Naive thymus-derived CD4-positive, alpha-beta T cell (primary cell): ENCODE results near the gene NDOR1. TPM values are rescaled to one million over a fixed set of nuclear protein-coding genes. Genes with fewer than 3 reads are reported as not detected.

Experiments used
- ATAC-seq: fragments of 150-1000 bp; cut with Tn5 transposase; 2 replicates; pipeline ENCODE4 v1.10.0; 2021; ENCODE audit warnings: mild to moderate bottlenecking, moderate library complexity
- CTCF ChIA-PET: fragments of 350-600 bp; sonication (Branson Sonifier 250); formaldehyde crosslinking; loops from one replicate; lab custom pipeline; 2021; ENCODE audit warnings: antibody characterized with exemption; lab: Charles Lee
- POLR2A ChIA-PET: fragments of 350-600 bp; sonication (Branson Sonifier 250); formaldehyde crosslinking; loops from one replicate; lab custom pipeline; 2021; ENCODE audit warnings: antibody characterized with exemption, inconsistent platforms; lab: Charles Lee
- DNase-seq, 9 donors: peaks; one replicate each; pipeline versions ENCODE4 v3.0.0 to v3.0.0-alpha.2; 2020 to 2022; ENCODE audit warnings: mixed read lengths in 1 of 9
- H3K27ac ChIP-seq: one replicate; pipeline ENCODE4 v1.7.0; 2013; ENCODE audit warnings: mild to moderate bottlenecking, low read depth, low read length, moderate library complexity
- H3K27me3 ChIP-seq, 2 donors: one replicate each; pipeline ENCODE4 v1.7.0; 2013; ENCODE audit warnings: low read length in 2 of 2, mild to moderate bottlenecking in 2 of 2, moderate library complexity in 2 of 2; ENCODE audit not compliant: control insufficient read depth in 2 of 2, insufficient read depth in 2 of 2
- H3K36me3 ChIP-seq, 3 experiments: 1 replicate in 2 of 3; 2 replicates in 1 of 3; pipeline ENCODE4 v1.7.0; 2013; ENCODE audit warnings: low read length in 3 of 3, mild to moderate bottlenecking in 3 of 3, moderate library complexity in 1 of 3; ENCODE audit not compliant: insufficient read depth in 3 of 3, control insufficient read depth in 2 of 3
- H3K4me1 ChIP-seq, 2 donors: one replicate each; pipeline ENCODE4 v1.7.0; 2013; ENCODE audit warnings: low read length in 2 of 2, mild to moderate bottlenecking in 2 of 2, moderate library complexity in 1 of 2; ENCODE audit not compliant: control insufficient read depth in 2 of 2, insufficient read depth in 2 of 2
- H3K4me3 ChIP-seq: 2 replicates; pipeline ENCODE4 v1.7.0; 2013; ENCODE audit warnings: mild to moderate bottlenecking, low read length
- H3K9me3 ChIP-seq, 3 experiments: 1 replicate in 2 of 3; 2 replicates in 1 of 3; pipeline ENCODE4 v1.7.0; 2013; ENCODE audit warnings: low read length in 3 of 3; ENCODE audit not compliant: control insufficient read depth in 2 of 3
- H3K27ac Mint-ChIP-seq, 9 donors: one replicate each; pipeline ENCODE4 v1.8.0; 2020 to 2022; ENCODE audit warnings: mixed read lengths in 9 of 9, mild to moderate bottlenecking in 8 of 9, moderate library complexity in 5 of 9, inconsistent platforms in 2 of 9
- H3K27me3 Mint-ChIP-seq, 5 donors: one replicate each; pipeline ENCODE4 v1.8.0; 2021 to 2022; ENCODE audit warnings: mixed read lengths in 5 of 5, mild to moderate bottlenecking in 1 of 5
- H3K36me3 Mint-ChIP-seq, 5 donors: one replicate each; pipeline ENCODE4 v1.8.0; 2020 to 2022; ENCODE audit warnings: mixed read lengths in 5 of 5, mild to moderate bottlenecking in 3 of 5, inconsistent platforms in 1 of 5
- H3K4me1 Mint-ChIP-seq, 7 donors: one replicate each; pipeline ENCODE4 v1.8.0; 2020 to 2022; ENCODE audit warnings: mixed read lengths in 7 of 7, mild to moderate bottlenecking in 3 of 7, inconsistent platforms in 1 of 7
- H3K4me3 Mint-ChIP-seq, 10 donors: one replicate each; pipeline ENCODE4 v1.8.0; 2020 to 2022; ENCODE audit warnings: mild to moderate bottlenecking in 10 of 10, mixed read lengths in 10 of 10, moderate library complexity in 6 of 10, inconsistent platforms in 2 of 10
- H3K9me3 Mint-ChIP-seq, 11 donors: one replicate each; pipeline ENCODE4 v1.8.0; 2020 to 2022; ENCODE audit warnings: mixed read lengths in 11 of 11, mild to moderate bottlenecking in 4 of 11, inconsistent platforms in 1 of 11, moderate library complexity in 1 of 11
- intact Hi-C, 2 donors: fragments of 100-400 bp; cut with micrococcal nuclease; formaldehyde crosslinking; loops; one replicate each; pipeline ENCODE4 v1.15.1; 2023
- polyA plus RNA-seq, 2 donors: library from polyadenylated mRNA; unstranded; fragments of 300-500 nt; fragmentation: Illumina TruSeq; gene quantifications; one replicate each; pipeline ENCODE4 v1.2.3, GENCODE V29; 2021
- total RNA-seq, 6 experiments: library from RNA in 5 of 6; stranded (reverse) in 5 of 6; gene quantifications; 1 replicate in 5 of 6; 2 replicates in 1 of 6; pipeline ENCODE4 v1.2.3 and lab custom pipeline; 2021 to 2026

NDOR1 gene
- total and polyA plus RNA-seq, 7 experiments from 2014 or later = 4.5 to 42.0 (median 33.0) TPM

GRCh38 chr9:137164370-137165249 lies 40.9 kb upstream of the NDOR1 start:
- Histone ChIP-seq H3K4me1 (no peaks in the 10 kb centered on the region), H3K27me3 (peaks cover 4 to 22% of the 10 kb centered on the region in 2 donors), H3K27ac (no peak overlapping the region), H3K36me3 (no peaks in the 10 kb centered on the region), H3K4me3 (no peak overlapping the region), H3K9me3 (no peaks in the 10 kb centered on the region)
- peak overlapping the region in 2 of 10 donors; percentile 28 to 67 for H3K4me3 Mint-ChIP-seq
- H3K27ac Mint-ChIP-seq = no peak overlapping the region
- DNase-seq = no peak
- no peak for ATAC-seq
- no peaks in the 10 kb centered on the region for H3K36me3 Mint-ChIP-seq
- ChIA-PET POLR2A (no interaction called here), CTCF (no interaction called here)
- no peaks in the 10 kb centered on the region for H3K9me3 Mint-ChIP-seq
- H3K27me3 Mint-ChIP-seq = peaks cover 13 to 42% (median 18%) of the 10 kb centered on the region in 5 donors
- intact Hi-C loops = loop anchor here in 1 of 2 donors (5.0 kb wide), 1 partner anchor 317 kb away; the partner anchor contains the start of gene PHPT1
- peaks cover 0 to 10% (median 1%) of the 10 kb centered on the region in 7 donors for H3K4me1 Mint-ChIP-seq

- no peak for ATAC-seq
These were observed 40.2 kb upstream of the NDOR1 start for GRCh38 chr9:137165250-137165836.

GRCh38 chr9:137166380-137167229 lies 38.9 kb upstream of the NDOR1 start:
- no peaks in the 10 kb centered on the region for H3K9me3 Mint-ChIP-seq
- peaks cover 9 to 40% (median 23%) of the 10 kb centered on the region in 5 donors for H3K27me3 Mint-ChIP-seq
- intact Hi-C loops = loop anchor here in 1 of 2 donors (5.0 kb wide), 1 partner anchor 319 kb away; the partner anchor contains the start of gene PHPT1
- no peaks in the 10 kb centered on the region for H3K36me3 Mint-ChIP-seq
- Histone ChIP-seq H3K27ac (no peak overlapping the region), H3K9me3 (no peaks in the 10 kb centered on the region), H3K4me3 (no peak overlapping the region), H3K27me3 (peaks cover 11 to 19% of the 10 kb centered on the region in 2 donors), H3K36me3 (no peaks in the 10 kb centered on the region), H3K4me1 (no peaks in the 10 kb centered on the region)
- ATAC-seq (no peak), DNase-seq (no peak)
- peak overlapping the region in 3 of 10 donors; percentile 23 to 75 (median 43) for H3K4me3 Mint-ChIP-seq
- H3K4me1 Mint-ChIP-seq = peaks cover 0 to 10% (median 0%) of the 10 kb centered on the region in 7 donors
- H3K27ac Mint-ChIP-seq = no peak overlapping the region
- ChIA-PET CTCF (no interaction called here), POLR2A (interaction anchor here (1.5 kb wide), 1 partner anchor 37 kb away, joined by 3 read pairs; no protein-coding TSS in a partner anchor)

More at GRCh38 chr9:137165250-137165836, 40.2 kb upstream of the NDOR1 start:
- H3K9me3 ChIP-seq = no peaks in the 10 kb centered on the region
- no peak overlapping the region for H3K27ac ChIP-seq
- Mint-ChIP-seq H3K27me3 (peaks cover 9 to 39% (median 16%) of the 10 kb centered on the region in 5 donors), H3K36me3 (no peaks in the 10 kb centered on the region), H3K4me1 (peaks cover 0 to 10% (median 0%) of the 10 kb centered on the region in 7 donors), H3K27ac (no peak overlapping the region), H3K9me3 (no peaks in the 10 kb centered on the region), H3K4me3 (peak overlapping the region in 1 of 10 donors; percentile 28)
- H3K27me3 ChIP-seq = peaks cover 4 to 19% of the 10 kb centered on the region in 2 donors
- intact Hi-C loops = loop anchor here in 1 of 2 donors (5.0 kb wide), 1 partner anchor 318 kb away; the partner anchor contains the start of gene PHPT1
- ChIA-PET CTCF (no interaction called here), POLR2A (interaction anchor here (1.5 kb wide), 1 partner anchor 36 kb away, joined by 3 read pairs; no protein-coding TSS in a partner anchor)
- H3K36me3 ChIP-seq = no peaks in the 10 kb centered on the region
- DNase-seq = no peak
- H3K4me1 ChIP-seq = no peaks in the 10 kb centered on the region
- no peak overlapping the region for H3K4me3 ChIP-seq

- Histone ChIP-seq H3K4me1 (no peaks in the 10 kb centered on the region), H3K27me3 (peaks cover 11 to 19% of the 10 kb centered on the region in 2 donors), H3K36me3 (no peaks in the 10 kb centered on the region), H3K9me3 (no peaks in the 10 kb centered on the region), H3K4me3 (no peak overlapping the region), H3K27ac (no peak overlapping the region)
- ChIA-PET CTCF (no interaction called here), POLR2A (no interaction called here)
- no peak for DNase-seq
- ATAC-seq = no peak
- Mint-ChIP-seq H3K27ac (no peak overlapping the region), H3K4me1 (peaks cover 0 to 7% (median 0%) of the 10 kb centered on the region in 7 donors), H3K4me3 (peak overlapping the region in 1 of 10 donors; percentile 75), H3K36me3 (no peaks in the 10 kb centered on the region), H3K9me3 (no peaks in the 10 kb centered on the region), H3K27me3 (peaks cover 9 to 42% (median 23%) of the 10 kb centered on the region in 5 donors)
- intact Hi-C loops = loop anchor here in 1 of 2 donors (5.0 kb wide), 1 partner anchor 320 kb away; the partner anchor contains the start of gene PHPT1
These were observed 38.2 kb upstream of the NDOR1 start for GRCh38 chr9:137167277-137167746.

GRCh38 chr9:137167747-137168572 lies 37.5 kb upstream of the NDOR1 start:
- ATAC-seq (no peak), DNase-seq (no peak)
- CTCF ChIA-PET = no interaction called here
- peak overlapping the region in 5 of 10 donors; percentile 23 to 75 (median 40) for H3K4me3 Mint-ChIP-seq
- intact Hi-C loops = loop anchor here in 1 of 2 donors (5.0 kb wide), 1 partner anchor 321 kb away; the partner anchor contains the start of gene PHPT1
- Histone ChIP-seq H3K27ac (no peak overlapping the region), H3K4me1 (no peaks in the 10 kb centered on the region), H3K36me3 (no peaks in the 10 kb centered on the region), H3K27me3 (peaks cover 11 to 19% of the 10 kb centered on the region in 2 donors), H3K9me3 (no peaks in the 10 kb centered on the region), H3K4me3 (no peak overlapping the region)
- no peaks in the 10 kb centered on the region for H3K9me3 Mint-ChIP-seq
- peaks cover 9 to 45% (median 23%) of the 10 kb centered on the region in 5 donors for H3K27me3 Mint-ChIP-seq
- H3K27ac Mint-ChIP-seq = no peak overlapping the region
- POLR2A ChIA-PET = interaction anchor here (1.0 kb wide), 1 partner anchor 29 kb away, joined by 3 read pairs; the partner anchor contains the start of gene GRIN1
- H3K4me1 Mint-ChIP-seq = peaks cover 0 to 6% (median 0%) of the 10 kb centered on the region in 7 donors
- no peaks in the 10 kb centered on the region for H3K36me3 Mint-ChIP-seq
